Chondrocyte (in vitro differentiated cells): ENCODE data around the gene RRP12. TPM values are rescaled to one million over a fixed set of nuclear protein-coding genes. Genes with fewer than 3 reads are reported as not detected.

ENCODE experiments used
- DNase-seq: peaks from one replicate; pipeline ENCODE4 v3.0.0; 2021; ENCODE audit warnings: mixed read lengths, low spot score
- H3K27ac Mint-ChIP-seq: one replicate; pipeline ENCODE4 v1.8.0; 2021; ENCODE audit warnings: mild to moderate bottlenecking, moderate library complexity, mixed read lengths; ENCODE audit not compliant: unreplicated experiment
- H3K27me3 Mint-ChIP-seq: 2 replicates; pipeline ENCODE4 v1.8.0; 2021; ENCODE audit warnings: low read depth, mixed read lengths
- H3K36me3 Mint-ChIP-seq: 2 replicates; pipeline ENCODE4 v1.8.0; 2021; ENCODE audit warnings: low read depth, mixed read lengths
- H3K4me1 Mint-ChIP-seq: 2 replicates; pipeline ENCODE4 v1.8.0; 2021; ENCODE audit warnings: low read depth, mild to moderate bottlenecking, mixed read lengths
- H3K4me3 Mint-ChIP-seq: one replicate; pipeline ENCODE4 v1.8.0; 2021; ENCODE audit warnings: mild to moderate bottlenecking, moderate library complexity, mixed read lengths; ENCODE audit not compliant: unreplicated experiment
- H3K9me3 Mint-ChIP-seq: 2 replicates; pipeline ENCODE4 v1.8.0; 2021; ENCODE audit warnings: low read depth, mixed read lengths
- CTCF ChIP-seq: fragments of 200-600 bp; sonication (generic); IDR thresholded peaks from 2 replicates; pipeline ENCODE4 v1.5.0; 2021; ENCODE audit warnings: antibody characterized with exemption, mild to moderate bottlenecking, moderate library complexity
- total RNA-seq: library from RNA; stranded (reverse); gene quantifications from 3 replicates; pipeline ENCODE4 v1.2.1, GENCODE V29; 2021

Gene RRP12
- total RNA-seq, 1 donor from 2014 or later = 22.1 TPM

GRCh38 chr10:97307441-97307840 lies 93.7 kb downstream of the RRP12 start:
- no peak for DNase-seq
- Mint-ChIP-seq H3K4me1 (no peaks in the 10 kb centered on the region), H3K27ac (no peak overlapping the region), H3K9me3 (no peaks in the 10 kb centered on the region), H3K36me3 (no peaks in the 10 kb centered on the region), H3K4me3 (no peak overlapping the region), H3K27me3 (no peaks in the 10 kb centered on the region)
- TF ChIP-seq CTCF = no peak

Other genes starting within 250 kb of the RRP12 start
- gene SLIT1, start 215.4 kb downstream of the RRP12 start, total RNA-seq = 0.17 TPM in 1 of 3 replicates, not detected in the others
- 2.5 to 3.3 TPM (median 2.6 TPM) in 3 replicates for gene ARHGAP19, start 108.7 kb downstream of the RRP12 start, total RNA-seq
- 1.3 to 2.6 TPM (median 1.5 TPM) in 3 replicates for gene FRAT1, start 82.1 kb downstream of the RRP12 start, total RNA-seq
- gene FRAT2, start 66.6 kb downstream of the RRP12 start, total RNA-seq = 4.1 to 4.7 TPM (median 4.2 TPM) in 3 replicates
- 304 to 334 TPM (median 324 TPM) in 3 replicates for gene PGAM1, start 24.9 kb upstream of the RRP12 start, total RNA-seq
- 28.6 to 41.2 TPM (median 28.7 TPM) in 3 replicates for gene EXOSC1, start 44.7 kb upstream of the RRP12 start, total RNA-seq
- 50.4 to 64.8 TPM (median 53.0 TPM) in 3 replicates for gene ZDHHC16, start 44.8 kb upstream of the RRP12 start, total RNA-seq
- gene MMS19, start 97.1 kb upstream of the RRP12 start, total RNA-seq = 63.4 to 80.2 TPM (median 66.6 TPM) in 3 replicates
- 29.3 to 38.2 TPM (median 38.2 TPM) in 3 replicates for gene UBTD1, start 97.6 kb upstream of the RRP12 start, total RNA-seq
- gene ANKRD2, start 171.4 kb upstream of the RRP12 start, total RNA-seq = 0.46 to 0.60 TPM (median 0.54 TPM) in 3 replicates
- gene HOGA1, start 183.0 kb upstream of the RRP12 start, total RNA-seq = 0.12 TPM in 1 of 3 replicates, not detected in the others
- gene C10orf62, start 188.4 kb upstream of the RRP12 start, total RNA-seq = not detected in 3 replicates
- 11.3 to 13.7 TPM (median 11.8 TPM) in 3 replicates for gene MORN4, start 232.2 kb upstream of the RRP12 start, total RNA-seq
- 20.1 to 20.9 TPM (median 20.1 TPM) in 3 replicates for gene PI4K2A, start 239.3 kb upstream of the RRP12 start, total RNA-seq